Skeletal muscle satellite cell (primary cell): ENCODE results near the gene NHERF2.
A peak's percentile ranks its signal among the peaks of the same experiment; 100 is the strongest.

Experiments used
- H3K27me3 ChIP-seq: 2 replicates; pipeline ENCODE4 v1.7.0; 2013; ENCODE audit warnings: low read length; ENCODE audit not compliant: control insufficient read depth, insufficient read depth
- H3K36me3 ChIP-seq: 2 replicates; pipeline ENCODE4 v1.7.0; 2013; ENCODE audit warnings: mild to moderate bottlenecking, control low read depth, low read length; ENCODE audit not compliant: insufficient read depth
- H3K4me1 ChIP-seq: 2 replicates; pipeline ENCODE4 v1.7.0; 2013; ENCODE audit warnings: low read length; ENCODE audit not compliant: control insufficient read depth, insufficient read depth
- H3K4me2 ChIP-seq: 2 replicates; pipeline ENCODE4 v1.7.0; 2013; ENCODE audit warnings: mild to moderate bottlenecking, low read length
- H3K4me3 ChIP-seq: 2 replicates; pipeline ENCODE4 v1.7.0; 2013; ENCODE audit warnings: low read length
- H3K9ac ChIP-seq: 2 replicates; pipeline ENCODE4 v1.7.0; 2013; ENCODE audit warnings: mild to moderate bottlenecking, low read depth, low read length, moderate library complexity
- H3K9me3 ChIP-seq: replicated peaks from 2 replicates; pipeline ENCODE4 v1.7.0; 2013; ENCODE audit warnings: mild to moderate bottlenecking, control low read depth, low read length

The NHERF2 gene

GRCh38 chr16:2024032-2024420 lies 2.7 kb upstream of the NHERF2 start:
- no peak overlapping the region for H3K4me2 ChIP-seq

GRCh38 chr16:2025251-2025650 lies 1.5 kb upstream of the NHERF2 start:
- Histone ChIP-seq H3K36me3 (peaks cover 3% of the 10 kb centered on the region), H3K9ac (no peak overlapping the region), H3K27me3 (peaks cover 1% of the 10 kb centered on the region), H3K9me3 (no peaks in the 10 kb centered on the region), H3K4me3 (no peak overlapping the region), H3K4me1 (peaks cover 29% of the 10 kb centered on the region), H3K4me2 (no peak overlapping the region)

More at GRCh38 chr16:2024032-2024420, 2.7 kb upstream of the NHERF2 start:
- H3K9ac ChIP-seq = no peak overlapping the region
- H3K36me3 ChIP-seq = no peaks in the 10 kb centered on the region
- no peaks in the 10 kb centered on the region for H3K9me3 ChIP-seq
- peaks cover 37% of the 10 kb centered on the region for H3K4me1 ChIP-seq
- no peak overlapping the region for H3K4me3 ChIP-seq
- H3K27me3 ChIP-seq = peaks cover 3% of the 10 kb centered on the region

GRCh38 chr16:2025878-2026460 lies 733 bp upstream of the NHERF2 start:
- no peak overlapping the region for H3K9ac ChIP-seq
- no peaks in the 10 kb centered on the region for H3K9me3 ChIP-seq
- no peaks in the 10 kb centered on the region for H3K27me3 ChIP-seq
- no peak overlapping the region for H3K4me3 ChIP-seq
- H3K4me2 ChIP-seq = peak overlapping the region; percentile 72
- H3K36me3 ChIP-seq = peaks cover 4% of the 10 kb centered on the region
- H3K4me1 ChIP-seq = peaks cover 22% of the 10 kb centered on the region

- no peaks in the 10 kb centered on the region for H3K9me3 ChIP-seq
- H3K4me2 ChIP-seq = peak overlapping the region; percentile 85
- H3K9ac ChIP-seq = peak overlapping the region; percentile 51
- peaks cover 4% of the 10 kb centered on the region for H3K36me3 ChIP-seq
- peaks cover 24% of the 10 kb centered on the region for H3K4me1 ChIP-seq
- no peaks in the 10 kb centered on the region for H3K27me3 ChIP-seq
- peak overlapping the region; percentile 68 for H3K4me3 ChIP-seq
These were observed 615 bp downstream of the NHERF2 start for GRCh38 chr16:2027024-2028010.

- no peaks in the 10 kb centered on the region for H3K27me3 ChIP-seq
- H3K4me1 ChIP-seq = peaks cover 26% of the 10 kb centered on the region
- peaks cover 4% of the 10 kb centered on the region for H3K36me3 ChIP-seq
- peak overlapping the region; percentile 68 for H3K4me3 ChIP-seq
- H3K9ac ChIP-seq = no peak overlapping the region
- H3K4me2 ChIP-seq = peak overlapping the region; percentile 85
- no peaks in the 10 kb centered on the region for H3K9me3 ChIP-seq
These were observed 1.4 kb downstream of the NHERF2 start for GRCh38 chr16:2028146-2028545.

GRCh38 chr16:2028620-2029220 lies 2.0 kb downstream of the NHERF2 start:
- no peak overlapping the region for H3K9ac ChIP-seq
- no peaks in the 10 kb centered on the region for H3K27me3 ChIP-seq
- H3K4me1 ChIP-seq = peaks cover 27% of the 10 kb centered on the region
- H3K4me3 ChIP-seq = no peak overlapping the region
- no peaks in the 10 kb centered on the region for H3K9me3 ChIP-seq
- H3K36me3 ChIP-seq = peaks cover 4% of the 10 kb centered on the region
- H3K4me2 ChIP-seq = peak overlapping the region; percentile 85

- H3K9ac ChIP-seq = no peak overlapping the region
- H3K4me3 ChIP-seq = no peak overlapping the region
These were observed 2.6 kb downstream of the NHERF2 start for GRCh38 chr16:2029350-2029749.

GRCh38 chr16:2030036-2030435 lies 3.3 kb downstream of the NHERF2 start:
- Histone ChIP-seq H3K4me3 (no peak overlapping the region), H3K4me1 (peaks cover 37% of the 10 kb centered on the region), H3K27me3 (no peaks in the 10 kb centered on the region), H3K4me2 (no peak overlapping the region), H3K9ac (no peak overlapping the region), H3K36me3 (peaks cover 4% of the 10 kb centered on the region), H3K9me3 (no peaks in the 10 kb centered on the region)

More at GRCh38 chr16:2029350-2029749, 2.6 kb downstream of the NHERF2 start:
- Histone ChIP-seq H3K27me3 (no peaks in the 10 kb centered on the region), H3K9me3 (no peaks in the 10 kb centered on the region), H3K4me1 (peaks cover 32% of the 10 kb centered on the region), H3K36me3 (peaks cover 4% of the 10 kb centered on the region), H3K4me2 (no peak overlapping the region)

- Histone ChIP-seq H3K9ac (no peak overlapping the region), H3K4me2 (no peak overlapping the region), H3K4me3 (no peak overlapping the region), H3K4me1 (peaks cover 48% of the 10 kb centered on the region), H3K27me3 (no peaks in the 10 kb centered on the region), H3K36me3 (peaks cover 5% of the 10 kb centered on the region), H3K9me3 (no peaks in the 10 kb centered on the region)
These were observed 4.4 kb downstream of the NHERF2 start for GRCh38 chr16:2031081-2031577.

- Histone ChIP-seq H3K4me2 (peak overlapping the region; percentile 93), H3K9ac (peak overlapping the region; percentile 82), H3K4me1 (peaks cover 52% of the 10 kb centered on the region), H3K36me3 (peaks cover 18% of the 10 kb centered on the region), H3K27me3 (no peaks in the 10 kb centered on the region), H3K9me3 (no peaks in the 10 kb centered on the region), H3K4me3 (peak overlapping the region; percentile 72)
These were observed 5.8 kb downstream of the NHERF2 start for GRCh38 chr16:2032285-2033056.
